Left cardiac atrium (tissue), 4 donors: ENCODE data around the gene LCN9. TPM values are rescaled to one million over a fixed set of nuclear protein-coding genes. Genes with fewer than 3 reads are reported as not detected.

Experiments used
- ATAC-seq, 2 donors: fragments of 200-7000 bp; cut with Tn5 transposase; one replicate each; pipeline ENCODE4 v1.9.1; 2020; ENCODE audit warnings: mild to moderate bottlenecking in 2 of 2, moderate library complexity in 2 of 2
- DNase-seq: peaks from one replicate; pipeline ENCODE4 v3.0.0-alpha.2; 2020
- intact Hi-C, 2 donors: fragments of 100-400 bp; cut with DNase I; formaldehyde crosslinking; loops; one replicate each; pipeline versions ENCODE4 v1.14.1 to v1.15.1; 2022 to 2023
- total RNA-seq, 2 donors: library from RNA; stranded (reverse); fragmentation: NEBNext Ultra II Directional; extraction: Animal tissue kit (Norgen Biotek cat#: 25700); gene quantifications; one replicate each; pipeline ENCODE4 v1.2.1, GENCODE V29; 2021
- donor health status: DM: no; HTN: yes; CAD: no.
- donor health status: DM: no; HTN: yes; CAD: no; lungs with severe emphysema.
- donor health status: DM: yes; HTN: yes; CAD: no.
- donor health status: Dilated cardiomyopathy.

Gene LCN9
- total RNA-seq, 2 donors from 2014 or later = not detected

DNA sequence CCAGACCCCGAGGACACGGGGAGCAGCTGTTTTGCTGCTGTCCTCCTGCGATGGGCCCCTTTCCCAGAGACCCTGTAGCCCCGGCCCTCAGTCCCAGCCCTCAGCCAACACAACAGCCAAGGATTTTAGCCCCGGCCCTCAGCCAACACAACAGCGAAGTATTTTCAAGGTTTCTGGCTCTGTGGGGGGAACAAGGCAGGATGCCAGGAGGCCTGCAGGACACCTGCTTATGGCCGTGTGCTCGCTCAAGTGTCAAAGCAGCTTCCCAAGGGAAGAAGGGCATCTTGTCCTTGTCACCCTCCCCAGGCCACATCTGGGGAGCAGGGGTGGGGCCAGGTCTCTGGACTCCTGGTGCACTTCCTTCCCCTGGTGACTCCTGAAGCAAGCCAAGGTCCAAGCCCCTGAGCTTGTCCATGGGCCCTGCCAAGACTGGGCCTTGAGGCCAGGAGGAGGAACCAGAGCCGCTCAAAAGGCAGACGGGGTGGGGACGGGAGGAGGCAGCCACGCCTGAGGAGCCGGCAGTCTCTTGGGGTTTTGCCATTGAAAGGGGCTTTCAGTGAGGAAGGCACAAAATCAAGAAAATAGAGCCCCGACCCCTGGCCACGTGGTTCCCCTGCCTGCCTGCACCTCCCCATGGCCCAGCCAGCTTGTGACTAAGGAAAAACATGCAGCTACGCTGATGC, 49.6 kb downstream of the LCN9 start:
- ATAC-seq (no peak), DNase-seq (no peak)
- intact Hi-C loops = no loop called here

DNA sequence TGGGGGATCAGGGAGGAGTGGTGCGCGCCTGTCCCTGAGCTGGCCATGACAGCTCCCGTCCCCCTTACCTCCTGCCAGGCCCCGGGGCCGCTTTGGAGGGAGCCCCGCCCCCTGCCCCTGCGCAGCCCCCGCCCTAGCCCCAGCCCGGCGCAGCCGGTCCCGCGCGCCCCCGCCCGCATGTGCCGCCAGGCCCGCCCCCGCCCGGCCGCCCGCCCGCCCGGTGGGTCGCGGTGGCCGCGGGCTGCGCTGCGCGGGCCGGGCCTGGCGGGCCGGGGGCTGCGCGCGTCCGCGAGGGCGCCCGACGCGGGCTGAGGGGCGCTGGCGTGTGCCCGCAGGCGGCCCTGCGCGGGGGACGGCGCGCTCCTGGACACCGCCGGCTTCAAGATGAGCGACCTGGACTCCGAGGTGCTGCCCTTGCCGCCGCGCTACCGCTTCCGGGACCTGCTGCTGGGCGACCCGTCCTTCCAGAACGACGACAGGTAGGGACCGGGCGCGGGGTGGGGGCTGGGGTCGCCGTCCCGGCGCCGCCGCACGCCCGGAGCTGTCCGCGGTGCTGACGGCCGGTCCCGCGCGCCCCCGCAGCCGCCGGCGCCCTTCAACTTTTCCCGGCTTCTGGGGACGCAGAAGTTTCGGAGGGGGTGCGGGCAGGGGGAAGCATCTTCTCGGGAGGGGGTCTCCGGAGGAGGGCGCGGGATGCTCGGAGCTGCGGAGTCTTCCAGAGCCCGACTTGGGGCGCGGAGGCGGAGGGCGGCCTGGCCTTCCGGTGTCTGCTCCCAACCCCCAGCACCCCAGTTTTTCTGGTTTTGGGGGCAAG, 51.3 kb downstream of the LCN9 start:
- intact Hi-C loops = no loop called here
- no peak for ATAC-seq
- no peak for DNase-seq

DNA sequence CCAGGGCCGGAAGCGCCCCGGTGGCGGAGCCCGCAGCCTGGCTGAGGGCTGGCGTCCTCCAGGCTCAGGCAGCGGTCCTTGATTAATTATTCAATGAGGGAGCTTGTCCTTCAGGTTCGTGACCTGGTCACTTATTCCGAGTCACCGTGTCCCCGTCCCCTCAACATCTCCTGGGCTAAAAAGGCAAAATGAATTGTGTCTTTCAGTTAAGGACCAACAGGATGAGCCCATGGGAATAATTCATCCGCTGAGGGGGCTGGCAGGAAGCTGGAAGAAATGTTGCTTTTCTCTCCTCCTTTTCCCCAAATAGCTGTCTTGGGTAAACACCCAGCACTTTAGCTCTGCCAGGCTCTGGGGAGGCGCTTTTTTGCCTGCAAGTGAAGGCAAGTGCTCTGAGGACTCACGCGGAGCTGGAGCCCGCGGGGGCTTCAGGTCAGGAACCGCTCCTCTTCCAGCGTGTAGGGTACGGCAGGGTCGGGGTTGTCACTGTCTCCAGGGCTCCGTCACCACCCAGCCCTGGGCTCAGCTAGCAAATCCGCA, 52.0 kb downstream of the LCN9 start:
- intact Hi-C loops = no loop called here
- DNase-seq = no peak
- ATAC-seq = no peak

DNA sequence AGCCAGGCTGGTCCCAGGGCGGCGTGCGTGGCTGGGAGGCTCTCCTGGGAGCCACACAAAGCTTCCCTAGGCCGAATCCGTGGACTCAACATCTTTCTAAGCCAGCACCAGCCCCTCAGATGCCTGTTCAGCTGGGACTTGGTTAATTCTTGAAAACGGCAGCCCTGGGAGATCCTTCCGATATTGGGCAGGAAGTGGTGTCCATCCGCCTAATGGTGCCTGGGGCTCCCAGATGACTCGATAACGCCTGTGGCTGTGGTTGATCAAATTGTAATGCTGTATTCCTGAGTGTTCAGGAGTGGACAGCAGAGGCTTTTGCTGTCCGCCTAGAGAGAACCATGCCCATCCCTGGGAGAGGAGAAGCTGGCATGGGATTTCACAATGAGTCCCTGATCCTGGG, 52.9 kb downstream of the LCN9 start:
- DNase-seq (no peak), ATAC-seq (no peak)
- intact Hi-C loops = no loop called here

Other genes starting within 250 kb of the LCN9 start
- gene PPP1R26, start 183.5 kb upstream of the LCN9 start, total RNA-seq = 10 to 100 TPM; 17.5 to 17.6 TPM
- 10 to 100 TPM; 32.6 to 34.0 TPM for gene MRPS2, start 162.6 kb upstream of the LCN9 start, total RNA-seq
- 1 to 10 TPM in 1 of 2 donors, not detected in 1; 2.0 TPM for gene LCN1, start 141.9 kb upstream of the LCN9 start, total RNA-seq
- not detected for gene OBP2A, start 117.2 kb upstream of the LCN9 start, total RNA-seq
- not detected for gene PAEP, start 101.6 kb upstream of the LCN9 start, total RNA-seq
- not detected for gene GLT6D1, start 23.8 kb upstream of the LCN9 start, total RNA-seq
- not detected for gene SOHLH1, start 36.2 kb downstream of the LCN9 start, total RNA-seq
- gene KCNT1, start 38.9 kb downstream of the LCN9 start, total RNA-seq = 1 to 10 TPM in 1 of 2 donors, under 1 TPM in 1; 0.24 to 1.2 TPM
- gene CAMSAP1, start 244.2 kb downstream of the LCN9 start, total RNA-seq = 10 to 100 TPM; 17.2 to 17.6 TPM